HuH-7 (cell line): ENCODE measurements around the gene TAL1.
"Not testable (repeated sequence)": the region's sequence is repeated elsewhere in the genome, so short reads cannot be mapped to it uniquely, and the experiment has no call there.

Source experiments
- DNase-seq: peaks from one replicate; pipeline ENCODE4 v3.0.0; 2011; ENCODE audit warnings: low spot score

The TAL1 gene

GRCh38 chr1:47232187-47232874, at the start of gene TAL1:
TSS of gene TAL1 (minus strand) at chr1:47232225. CDS start at chr1:47225888, 6,337 bp downstream.
- DNase-seq = no peak

DNA sequence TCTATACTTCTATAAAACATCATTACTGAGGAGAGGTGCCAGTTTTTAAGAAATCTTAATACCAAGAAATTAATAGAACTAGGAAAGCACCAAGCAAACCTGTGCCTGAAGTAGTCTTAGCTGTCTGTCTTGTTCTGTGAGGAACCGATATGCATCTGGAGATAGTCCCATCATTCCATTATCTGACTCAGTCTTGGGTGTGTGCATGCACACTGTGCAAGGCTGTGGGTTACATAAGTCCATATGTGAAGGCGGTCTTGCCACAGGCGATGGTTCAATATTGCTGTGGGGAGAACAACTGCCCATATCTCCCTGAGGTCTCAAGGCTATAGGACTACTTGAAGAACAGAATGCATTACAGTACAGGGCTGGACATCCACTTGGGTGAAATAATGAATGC, 48.1 kb upstream of the TAL1 start:
- DNase-seq = no peak

DNA sequence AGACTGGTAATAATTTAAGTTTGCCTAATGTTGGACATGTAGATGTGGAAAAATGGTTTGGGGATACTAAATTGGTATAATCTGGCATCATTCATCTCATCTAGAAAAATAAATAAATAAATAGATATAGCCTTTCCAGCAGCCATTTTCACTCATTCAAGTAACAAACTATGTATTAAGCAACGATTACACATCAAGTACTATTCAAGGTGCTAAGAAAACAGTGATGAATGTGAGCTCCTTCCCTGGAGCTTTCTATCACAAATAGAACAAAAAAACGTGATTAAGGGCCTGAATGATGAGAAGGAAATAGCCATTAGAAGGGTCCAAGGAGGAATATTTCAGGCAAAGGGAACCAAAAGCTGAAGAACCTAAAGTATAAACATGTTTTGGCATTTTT, 44.8 kb upstream of the TAL1 start:
- DNase-seq = no peak

- DNase-seq = not testable (repeated sequence)
Measured at GRCh38 chr1:47275811-47276210, 43.8 kb upstream of the TAL1 start.

- DNase-seq = not testable (repeated sequence)
Measured at GRCh38 chr1:47265529-47265928, 33.5 kb upstream of the TAL1 start.

GRCh38 chr1:47262787-47263413, 30.9 kb upstream of the TAL1 start:
- peak; percentile 33 for DNase-seq

- no peak for DNase-seq
Measured at GRCh38 chr1:47257224-47257623, 25.2 kb upstream of the TAL1 start.

- DNase-seq = no peak
Measured at GRCh38 chr1:47252795-47253194, 20.8 kb upstream of the TAL1 start.

DNA sequence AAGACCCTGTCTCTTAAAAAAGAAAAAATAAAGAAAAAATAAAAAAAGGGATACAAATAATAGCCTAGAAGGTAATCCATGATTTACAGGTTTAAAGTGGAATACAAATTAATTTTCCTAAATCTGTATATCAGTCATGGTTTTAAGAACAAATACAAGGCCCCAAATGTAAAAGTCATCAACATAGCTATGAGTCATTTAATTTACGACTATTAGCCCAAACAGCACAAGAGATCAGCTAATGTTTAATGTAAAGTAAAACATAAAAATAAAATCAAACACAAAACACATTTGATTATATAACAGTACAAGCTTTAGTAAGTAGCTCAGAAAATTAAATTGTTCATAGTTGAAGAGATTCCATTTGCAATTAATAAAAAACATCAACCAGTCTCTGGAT, 20.3 kb upstream of the TAL1 start:
- no peak for DNase-seq

DNA sequence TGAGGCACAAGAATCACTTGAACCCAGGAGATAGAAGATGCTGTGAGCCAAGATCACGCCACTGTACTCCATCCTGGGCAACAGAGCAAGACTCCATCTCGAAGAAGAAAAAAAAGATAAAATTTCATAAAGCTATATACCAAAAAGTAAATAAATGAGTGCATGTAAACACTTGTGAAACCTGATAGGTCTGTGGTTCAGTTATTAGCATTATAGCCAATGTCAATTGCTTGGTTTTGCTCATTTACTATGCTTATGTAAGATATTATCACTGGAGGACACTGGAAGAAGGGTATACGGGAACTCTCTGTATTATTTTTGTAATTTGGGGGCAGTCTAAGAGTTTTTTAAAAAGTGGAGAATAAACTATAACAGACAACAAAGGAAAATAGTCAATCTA, 17.7 kb upstream of the TAL1 start:
- DNase-seq = no peak

GRCh38 chr1:47244339-47244862, 12.4 kb upstream of the TAL1 start:
- no peak for DNase-seq

- DNase-seq = no peak
Measured at GRCh38 chr1:47243910-47244309, 11.9 kb upstream of the TAL1 start.

DNA sequence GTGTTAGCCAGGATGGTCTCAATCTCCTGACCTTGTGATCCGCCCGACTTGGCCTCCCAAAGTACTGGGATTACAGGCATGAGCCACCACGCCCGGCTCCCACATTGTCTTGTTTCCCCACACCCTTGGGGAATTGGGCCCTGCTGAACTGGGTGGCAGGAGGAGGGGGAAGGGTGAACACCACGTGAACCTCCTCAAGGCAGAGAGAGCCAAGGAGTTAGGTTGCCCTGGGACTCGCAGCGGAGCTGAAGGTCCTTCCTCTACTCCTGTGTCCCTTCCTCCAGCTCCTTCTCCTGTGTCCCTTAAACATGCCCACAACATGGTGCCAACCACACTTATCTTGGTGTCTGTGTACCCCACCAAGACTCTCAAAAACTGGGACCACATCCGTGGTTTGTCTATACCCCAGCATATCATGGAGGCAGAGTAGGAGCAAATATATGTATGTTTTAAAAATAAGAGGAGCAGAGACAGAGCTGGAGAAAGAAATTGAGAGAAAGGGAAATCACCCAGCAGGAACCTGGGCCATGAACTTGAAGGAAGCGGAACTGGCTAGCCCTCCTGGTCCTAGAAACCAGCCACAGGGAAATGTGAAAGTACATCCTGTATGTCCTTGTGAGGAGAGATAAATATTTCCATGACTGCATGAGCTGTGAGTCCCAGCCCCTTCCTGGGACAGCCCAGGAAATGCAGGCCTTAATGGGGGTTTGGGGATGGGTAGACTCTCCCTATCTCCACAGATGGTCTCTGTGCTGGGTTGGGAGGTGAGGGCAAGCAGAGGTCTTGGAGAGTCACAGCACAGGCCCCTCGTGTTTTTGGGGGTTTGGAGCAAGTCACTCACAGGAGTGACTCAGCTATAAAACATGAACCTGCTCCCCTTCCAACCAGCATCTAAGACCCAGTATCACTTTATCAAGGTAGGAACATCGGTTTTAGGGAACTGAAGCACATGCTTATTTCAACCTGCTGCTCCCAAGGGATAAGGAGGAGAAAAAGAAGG, 9.4 kb upstream of the TAL1 start:
- no peak for DNase-seq

- DNase-seq = no peak
Measured at GRCh38 chr1:47238935-47239592, 7.0 kb upstream of the TAL1 start.

- DNase-seq = no peak
Measured at GRCh38 chr1:47235806-47236205, 3.8 kb upstream of the TAL1 start.

GRCh38 chr1:47235241-47235681, 3.2 kb upstream of the TAL1 start:
- DNase-seq = no peak

GRCh38 chr1:47233186-47233585, 1.2 kb upstream of the TAL1 start:
- DNase-seq = no peak

- no peak for DNase-seq
Measured at GRCh38 chr1:47231301-47232186, 481 bp downstream of the TAL1 start.

GRCh38 chr1:47230692-47231300, 1.2 kb downstream of the TAL1 start:
- no peak for DNase-seq
